HFFc6 (cell line): ENCODE measurements around the gene S100A6. TPM values are rescaled to one million over a fixed set of nuclear protein-coding genes. Genes with fewer than 3 reads are reported as not detected.
A peak's percentile ranks its signal among the peaks of the same experiment; 100 is the strongest.
"Not testable (repeated sequence)": the region's sequence is repeated elsewhere in the genome, so short reads cannot be mapped to it uniquely, and the experiment has no call there.

Source experiments
- DNase-seq: peaks from one replicate; pipeline ENCODE4 v3.0.0-alpha.2; 2018
- H3K27ac Mint-ChIP-seq: 2 replicates; pipeline ENCODE4 v1.8.0; 2020; ENCODE audit warnings: mild to moderate bottlenecking, mixed read lengths
- H3K27me3 Mint-ChIP-seq: 2 replicates; pipeline ENCODE4 v1.8.0; 2021; ENCODE audit warnings: mild to moderate bottlenecking, moderate library complexity, mixed read lengths; ENCODE audit not compliant: insufficient read depth
- H3K36me3 Mint-ChIP-seq: 2 replicates; pipeline ENCODE4 v1.8.0; 2021; ENCODE audit warnings: low read depth, mixed read lengths
- H3K4me1 Mint-ChIP-seq: 2 replicates; pipeline ENCODE4 v1.8.0; 2020; ENCODE audit warnings: low read depth, mixed read lengths
- H3K4me3 Mint-ChIP-seq: 2 replicates; pipeline ENCODE4 v1.8.0; 2020; ENCODE audit warnings: mild to moderate bottlenecking, moderate library complexity, mixed read lengths
- H3K9me3 Mint-ChIP-seq: 2 replicates; pipeline ENCODE4 v1.8.0; 2020; ENCODE audit warnings: mild to moderate bottlenecking, mixed read lengths
- CTCF ChIP-seq: fragments of 200-600 bp; sonication (generic); IDR thresholded peaks from 2 replicates; pipeline ENCODE4 v1.5.0; 2021; ENCODE audit warnings: antibody characterized with exemption, mild to moderate bottlenecking
- total RNA-seq, 6 experiments: library from RNA; stranded (reverse); fragmentation: NEBNext Ultra II Directional; extraction: Animal tissue kit (Norgen Biotek cat#: 25700); gene quantifications; 2 replicates in 1 of 6; 3 replicates in 5 of 6; pipeline ENCODE4 v1.2.3, GENCODE V29; 2021

S100A6 gene
- total RNA-seq, 6 experiments from 2014 or later, result 1,971 to 2,311 (median 2,129) TPM

DNA sequence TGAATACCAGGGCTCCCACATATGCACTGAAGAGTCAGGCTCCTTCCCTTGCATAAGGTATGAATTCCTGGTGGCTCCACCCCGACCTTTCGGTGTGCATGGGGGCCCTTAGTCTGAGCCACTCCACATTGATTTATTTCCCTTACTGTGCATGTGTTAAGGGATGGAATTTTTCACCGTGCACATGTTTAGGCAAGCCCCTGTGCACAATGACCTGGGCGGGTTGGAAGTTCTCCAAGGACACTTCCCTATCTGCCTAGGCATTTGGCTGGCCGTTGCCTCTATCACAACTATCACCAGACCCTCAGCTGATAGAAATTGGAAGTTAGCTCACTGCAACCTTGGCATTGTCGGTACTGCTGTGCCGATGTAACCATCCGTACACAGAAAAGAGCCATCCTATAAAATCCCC is 9.7 kb downstream of the S100A6 start:
- no peak for DNase-seq
- no peak for TF ChIP-seq CTCF
- Mint-ChIP-seq H3K4me3 (no peak overlapping the region), H3K27me3 (no peaks in the 10 kb centered on the region), H3K27ac (no peak overlapping the region), H3K4me1 (peaks cover 35% of the 10 kb centered on the region), H3K36me3 (no peaks in the 10 kb centered on the region), H3K9me3 (no peaks in the 10 kb centered on the region)

GRCh38 chr1:153525088-153525728 is 10.6 kb downstream of the S100A6 start:
- TF ChIP-seq CTCF, result no peak
- Mint-ChIP-seq H3K27ac (no peak overlapping the region), H3K9me3 (no peaks in the 10 kb centered on the region), H3K4me3 (no peak overlapping the region), H3K27me3 (no peaks in the 10 kb centered on the region), H3K4me1 (peaks cover 41% of the 10 kb centered on the region), H3K36me3 (no peaks in the 10 kb centered on the region)
- no peak for DNase-seq

DNA sequence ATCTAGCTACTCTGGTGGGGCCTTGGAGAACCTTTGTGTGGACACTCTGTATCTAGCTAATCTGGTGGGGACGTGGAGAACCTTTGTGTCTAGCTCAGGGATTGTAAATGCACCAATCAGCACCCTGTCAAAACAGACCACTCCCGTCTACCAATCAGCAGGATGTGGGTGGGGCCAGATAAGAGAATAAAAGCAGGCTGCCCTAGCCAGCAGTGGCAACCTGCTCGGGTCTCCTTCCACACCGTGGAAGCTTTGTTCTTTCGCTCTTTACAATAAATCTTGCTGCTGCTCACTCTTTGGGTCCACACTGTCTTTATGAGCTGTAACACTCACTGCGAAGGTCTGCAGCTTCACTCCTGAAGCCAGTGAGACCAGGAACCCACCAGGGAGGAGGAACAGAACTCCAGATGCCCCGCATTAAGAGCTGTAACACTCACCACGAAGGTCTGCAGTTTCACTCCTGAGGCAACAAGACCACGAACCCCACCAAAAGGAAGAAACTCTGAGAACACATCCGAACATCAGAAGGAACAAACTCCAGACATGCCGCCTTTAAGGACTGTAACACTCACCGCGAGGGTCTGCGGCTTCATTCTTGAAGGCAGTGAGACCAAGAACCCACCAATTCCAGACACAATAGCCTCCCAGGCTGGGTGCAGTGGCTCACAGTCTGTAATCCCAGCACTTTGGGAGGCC is 13.3 kb downstream of the S100A6 start:
- not testable (repeated sequence) for H3K27ac Mint-ChIP-seq, H3K4me3 Mint-ChIP-seq, DNase-seq, H3K9me3 Mint-ChIP-seq, H3K27me3 Mint-ChIP-seq, H3K36me3 Mint-ChIP-seq
- H3K4me1 Mint-ChIP-seq, result peaks cover 45% of the 10 kb centered on the region

- H3K27me3 Mint-ChIP-seq, H3K27ac Mint-ChIP-seq, H3K4me3 Mint-ChIP-seq, H3K36me3 Mint-ChIP-seq, DNase-seq, H3K9me3 Mint-ChIP-seq: not testable (repeated sequence)
- peaks cover 38% of the 10 kb centered on the region for H3K4me1 Mint-ChIP-seq
Observed at GRCh38 chr1:153521808-153522207, 14.0 kb downstream of the S100A6 start.

- no peak for TF ChIP-seq CTCF
- Mint-ChIP-seq H3K4me1 (peaks cover 35% of the 10 kb centered on the region), H3K27ac (peak overlapping the region; percentile 16; the same call in 1 of the 2 replicates), H3K36me3 (no peaks in the 10 kb centered on the region), H3K9me3 (no peaks in the 10 kb centered on the region), H3K27me3 (peaks cover 3% of the 10 kb centered on the region; the same call in 1 of the 2 replicates), H3K4me3 (no peak overlapping the region)
- DNase-seq, result no peak
Observed at GRCh38 chr1:153520818-153521476, 14.8 kb downstream of the S100A6 start.

GRCh38 chr1:153520137-153520691 is 15.6 kb downstream of the S100A6 start:
- not testable (repeated sequence) for H3K36me3 Mint-ChIP-seq, H3K27me3 Mint-ChIP-seq, H3K27ac Mint-ChIP-seq, DNase-seq, H3K4me3 Mint-ChIP-seq, H3K9me3 Mint-ChIP-seq
- peaks cover 30% of the 10 kb centered on the region for H3K4me1 Mint-ChIP-seq

DNA sequence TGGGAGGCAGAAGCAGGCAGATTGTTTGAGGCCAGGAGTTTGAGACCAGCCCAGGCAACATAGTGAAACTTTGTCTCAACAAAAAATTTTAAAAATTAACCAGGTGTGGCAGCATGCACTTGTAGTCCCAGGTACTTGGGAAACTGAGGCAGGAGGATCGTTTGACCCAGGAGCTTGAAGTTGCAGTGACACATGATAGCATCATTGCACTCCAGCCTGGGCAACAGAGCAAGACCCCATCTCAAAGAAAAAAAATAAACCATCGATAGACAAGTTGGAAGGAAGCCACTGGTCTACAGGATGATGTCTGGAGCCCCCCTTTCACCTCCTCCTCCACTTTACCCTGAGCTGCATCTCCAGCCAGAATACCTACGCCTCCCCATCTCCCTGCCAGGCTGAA is 16.5 kb downstream of the S100A6 start:
- TF ChIP-seq CTCF, result no peak
- no peak for DNase-seq
- H3K4me1 Mint-ChIP-seq, result peaks cover 26% of the 10 kb centered on the region
- no peak overlapping the region for H3K4me3 Mint-ChIP-seq
- H3K9me3 Mint-ChIP-seq, result no peaks in the 10 kb centered on the region
- H3K27me3 Mint-ChIP-seq, result peaks cover 3% of the 10 kb centered on the region; the same call in 1 of the 2 replicates
- H3K27ac Mint-ChIP-seq, result no peak overlapping the region
- H3K36me3 Mint-ChIP-seq, result no peaks in the 10 kb centered on the region
